Upper lobe of right lung (tissue), 1 donor: ENCODE measurements around the gene C21orf58. TPM values are rescaled to one million over a fixed set of nuclear protein-coding genes. Genes with fewer than 3 reads are reported as not detected.

ENCODE experiments used
- ATAC-seq: fragments of 200-7000 bp; cut with Tn5 transposase; one replicate; pipeline ENCODE4 v1.9.1; 2020; ENCODE audit warnings: mild to moderate bottlenecking, moderate library complexity
- DNase-seq: peaks from one replicate; pipeline ENCODE4 v3.0.0-alpha.2; 2020
- H3K27ac ChIP-seq: fragments of 200-600 bp; one replicate; pipeline ENCODE4 v1.8.0; 2022
- H3K27me3 ChIP-seq: fragments of 200-600 bp; one replicate; pipeline ENCODE4 v1.8.0; 2022; ENCODE audit warnings: mild to moderate bottlenecking
- H3K36me3 ChIP-seq: fragments of 200-600 bp; one replicate; pipeline ENCODE4 v1.8.0; 2022
- H3K4me1 ChIP-seq: fragments of 200-600 bp; one replicate; pipeline ENCODE4 v1.8.0; 2022
- H3K4me3 ChIP-seq: fragments of 200-600 bp; one replicate; pipeline ENCODE4 v1.8.0; 2022; ENCODE audit warnings: mild to moderate bottlenecking
- H3K9me3 ChIP-seq: fragments of 200-600 bp; one replicate; pipeline ENCODE4 v1.8.0; 2022
- CTCF ChIP-seq: fragments of 200-600 bp; IDR thresholded peaks from one replicate; pipeline ENCODE4 v1.8.0; 2022; ENCODE audit warnings: antibody characterized with exemption
- intact Hi-C: fragments of 100-400 bp; cut with DNase I; formaldehyde crosslinking; loops from one replicate; pipeline ENCODE4 v1.11.0; 2022
- total RNA-seq: library from RNA; stranded (reverse); fragmentation: NEBNext Ultra II Directional; extraction: Animal tissue kit (Norgen Biotek cat#: 25700); gene quantifications from one replicate; pipeline ENCODE4 v1.2.1, GENCODE V29; 2021
- donor health status: DM: no; HTN: yes; CAD: no; lungs with severe emphysema.

Gene C21orf58
- total RNA-seq, 1 donor from 2014 or later: 2.3 TPM

GRCh38 chr21:46361935-46362334 is 38.3 kb upstream of the C21orf58 start:
- Histone ChIP-seq H3K9me3 (no peaks in the 10 kb centered on the region), H3K4me1 (no peaks in the 10 kb centered on the region), H3K27me3 (no peaks in the 10 kb centered on the region), H3K36me3 (peaks cover 62% of the 10 kb centered on the region), H3K4me3 (no peak overlapping the region), H3K27ac (no peak overlapping the region)
- ATAC-seq (no peak), DNase-seq (no peak)
- intact Hi-C loops: no loop called here
- no peak for TF ChIP-seq CTCF

- Histone ChIP-seq H3K4me3 (no peak overlapping the region), H3K9me3 (no peaks in the 10 kb centered on the region), H3K4me1 (no peaks in the 10 kb centered on the region), H3K36me3 (peaks cover 62% of the 10 kb centered on the region), H3K27ac (no peak overlapping the region), H3K27me3 (no peaks in the 10 kb centered on the region)
- no peak for TF ChIP-seq CTCF
- DNase-seq: no peak
- no peak for ATAC-seq
- intact Hi-C loops: no loop called here
Observed at GRCh38 chr21:46361176-46361575, 37.5 kb upstream of the C21orf58 start.

- Histone ChIP-seq H3K36me3 (peaks cover 74% of the 10 kb centered on the region), H3K27ac (no peak overlapping the region), H3K4me3 (no peak overlapping the region), H3K27me3 (no peaks in the 10 kb centered on the region), H3K9me3 (no peaks in the 10 kb centered on the region), H3K4me1 (no peaks in the 10 kb centered on the region)
- ATAC-seq (no peak), DNase-seq (no peak)
- TF ChIP-seq CTCF: no peak
- intact Hi-C loops: no loop called here
Observed at GRCh38 chr21:46357684-46358425, 34.2 kb upstream of the C21orf58 start.

GRCh38 chr21:46357335-46357604 is 33.6 kb upstream of the C21orf58 start:
- Histone ChIP-seq H3K9me3 (no peaks in the 10 kb centered on the region), H3K36me3 (peaks cover 80% of the 10 kb centered on the region), H3K27me3 (no peaks in the 10 kb centered on the region), H3K4me3 (no peak overlapping the region), H3K4me1 (no peaks in the 10 kb centered on the region), H3K27ac (no peak overlapping the region)
- no peak for TF ChIP-seq CTCF
- DNase-seq (no peak), ATAC-seq (no peak)
- intact Hi-C loops: no loop called here

- Histone ChIP-seq H3K4me1 (no peaks in the 10 kb centered on the region), H3K27me3 (no peaks in the 10 kb centered on the region), H3K36me3 (peaks cover 81% of the 10 kb centered on the region), H3K4me3 (no peak overlapping the region), H3K9me3 (no peaks in the 10 kb centered on the region), H3K27ac (no peak overlapping the region)
- ATAC-seq: no peak
- DNase-seq: no peak
- intact Hi-C loops: no loop called here
- no peak for TF ChIP-seq CTCF
Observed at GRCh38 chr21:46356494-46357334, 33.0 kb upstream of the C21orf58 start.
